Panc1 (cell line): Measurements from ENCODE around the gene CRKL. TPM values are rescaled to one million over a fixed set of nuclear protein-coding genes. Genes with fewer than 3 reads are reported as not detected.
A peak's percentile ranks its signal among the peaks of the same experiment; 100 is the strongest.

Experiments used
- ATAC-seq: fragments of 200-7000 bp; cut with Tn5 transposase; 2 replicates; pipeline ENCODE4 v1.9.1; 2020; ENCODE audit warnings: mild to moderate bottlenecking, moderate library complexity
- BruUV-seq: library from RNA; stranded (reverse); fragments of 400-500 nt; replicated peaks from 2 replicates; lab custom pipeline; 2021; lab: Mats Ljungman, UMichigan
- CTCF ChIA-PET: fragments of 300-600 bp; sonication (Branson Sonifier 250); formaldehyde crosslinking; loops from one replicate; lab custom pipeline; 2022; ENCODE audit warnings: antibody characterized with exemption; lab: Charles Lee
- POLR2A ChIA-PET: fragments of 300-600 bp; sonication (Branson Sonifier 250); formaldehyde crosslinking; loops from one replicate; lab custom pipeline; 2022; ENCODE audit warnings: antibody characterized with exemption; lab: Charles Lee
- DNase-seq: peaks from one replicate; pipeline ENCODE4 v3.0.0-alpha.2; 2010; ENCODE audit warnings: low read depth, low spot score
- H3K27ac ChIP-seq: 2 replicates; pipeline ENCODE4 v1.5.1; 2011; ENCODE audit warnings: mild to moderate bottlenecking, low read length, inconsistent platforms
- H3K27me3 ChIP-seq: fragments of 200-500 bp; sonication (Bioruptor generic); 2 replicates; pipeline ENCODE4 v1.6.0; 2014; ENCODE audit warnings: low read length, inconsistent platforms; ENCODE audit not compliant: control insufficient read depth, insufficient read depth
- H3K36me3 ChIP-seq: fragments of 200-500 bp; sonication (Bioruptor generic); 2 replicates; pipeline ENCODE4 v1.5.1; 2014; ENCODE audit warnings: inconsistent platforms, mild to moderate bottlenecking, low read length, moderate library complexity; ENCODE audit not compliant: control insufficient read depth, insufficient read depth
- H3K4me1 ChIP-seq: 2 replicates; pipeline ENCODE4 v1.5.1; 2011; ENCODE audit warnings: inconsistent platforms, mild to moderate bottlenecking, low read length, moderate library complexity; ENCODE audit not compliant: control insufficient read depth, insufficient read depth
- H3K4me3 ChIP-seq, 2 experiments: 2 replicates each; pipeline ENCODE4 v1.5.1; 2011 to 2012; ENCODE audit warnings: low read depth in 2 of 2, low read length in 2 of 2, mild to moderate bottlenecking in 2 of 2, inconsistent platforms in 1 of 2, moderate library complexity in 1 of 2
- H3K9me3 ChIP-seq: fragments of 200-500 bp; sonication (Bioruptor generic); 2 replicates; pipeline ENCODE4 v1.5.1; 2014; ENCODE audit warnings: low read depth, mild to moderate bottlenecking, inconsistent platforms, low read length, moderate library complexity; ENCODE audit not compliant: control insufficient read depth, insufficient read depth
- CTCF ChIP-seq: fragments of 450-650 bp; IDR thresholded peaks from 2 replicates; pipeline ENCODE4 v1.5.1; 2017; ENCODE audit warnings: mild to moderate bottlenecking
- POLR2AphosphoS5 ChIP-seq: IDR thresholded peaks from 2 replicates; pipeline ENCODE4 v1.6.1; 2012; ENCODE audit warnings: mild to moderate bottlenecking, low read depth, low read length, moderate library complexity
- SIN3A ChIP-seq: IDR thresholded peaks from 2 replicates; pipeline ENCODE4 v1.6.1; 2012; ENCODE audit warnings: low read depth, mild to moderate bottlenecking, low read length, moderate library complexity, borderline replicate concordance; ENCODE audit not compliant: insufficient read depth
- TCF7L2 ChIP-seq: IDR thresholded peaks from 2 replicates; pipeline ENCODE4 v1.6.1; 2011; ENCODE audit warnings: mild to moderate bottlenecking, low read depth, low read length, inconsistent platforms
- in situ Hi-C: cut with HindIII; loops from 2 replicates; pipeline ENCODE4 v1.10.0; 2016; ENCODE audit warnings: low sequenced_read_pairs, low pct_unique_long_range_greater_than_20kb
- intact Hi-C: fragments of 100-400 bp; cut with micrococcal nuclease; formaldehyde crosslinking; loops from one replicate; pipeline ENCODE4 v1.10.0; 2022; ENCODE audit not compliant: unreplicated experiment
- total RNA-seq: library from RNA; stranded (reverse); gene quantifications from one replicate; pipeline ENCODE4 v1.2.1, GENCODE V29; 2021; ENCODE audit not compliant: unreplicated experiment
- TF ChIP-seq, protein P1 (sequence below), 2 experiments: IDR thresholded peaks; 2 replicates each; pipeline ENCODE4 v1.6.1; 2011 to 2012; ENCODE audit warnings: low read depth in 2 of 2, control low read depth in 1 of 2, low read length in 1 of 2, mild to moderate bottlenecking in 1 of 2, moderate library complexity in 1 of 2; ENCODE audit not compliant: insufficient read depth in 1 of 2

Gene CRKL
- total RNA-seq, 1 experiment from 2014 or later: 59.4 TPM

- DNase-seq (no peak), ATAC-seq (no peak)
- H3K27ac ChIP-seq: no peak overlapping the region
- in situ Hi-C loops: no loop called here
- BruUV-seq: no TSS peak
- no peaks in the 10 kb centered on the region for H3K36me3 ChIP-seq
- H3K4me1 ChIP-seq: no peaks in the 10 kb centered on the region
- ChIA-PET POLR2A (no interaction called here), CTCF (no interaction called here)
- H3K4me3 ChIP-seq: no peak overlapping the region
- intact Hi-C loops: no loop called here
- H3K9me3 ChIP-seq: no peaks in the 10 kb centered on the region
- TF ChIP-seq, protein P1, sequence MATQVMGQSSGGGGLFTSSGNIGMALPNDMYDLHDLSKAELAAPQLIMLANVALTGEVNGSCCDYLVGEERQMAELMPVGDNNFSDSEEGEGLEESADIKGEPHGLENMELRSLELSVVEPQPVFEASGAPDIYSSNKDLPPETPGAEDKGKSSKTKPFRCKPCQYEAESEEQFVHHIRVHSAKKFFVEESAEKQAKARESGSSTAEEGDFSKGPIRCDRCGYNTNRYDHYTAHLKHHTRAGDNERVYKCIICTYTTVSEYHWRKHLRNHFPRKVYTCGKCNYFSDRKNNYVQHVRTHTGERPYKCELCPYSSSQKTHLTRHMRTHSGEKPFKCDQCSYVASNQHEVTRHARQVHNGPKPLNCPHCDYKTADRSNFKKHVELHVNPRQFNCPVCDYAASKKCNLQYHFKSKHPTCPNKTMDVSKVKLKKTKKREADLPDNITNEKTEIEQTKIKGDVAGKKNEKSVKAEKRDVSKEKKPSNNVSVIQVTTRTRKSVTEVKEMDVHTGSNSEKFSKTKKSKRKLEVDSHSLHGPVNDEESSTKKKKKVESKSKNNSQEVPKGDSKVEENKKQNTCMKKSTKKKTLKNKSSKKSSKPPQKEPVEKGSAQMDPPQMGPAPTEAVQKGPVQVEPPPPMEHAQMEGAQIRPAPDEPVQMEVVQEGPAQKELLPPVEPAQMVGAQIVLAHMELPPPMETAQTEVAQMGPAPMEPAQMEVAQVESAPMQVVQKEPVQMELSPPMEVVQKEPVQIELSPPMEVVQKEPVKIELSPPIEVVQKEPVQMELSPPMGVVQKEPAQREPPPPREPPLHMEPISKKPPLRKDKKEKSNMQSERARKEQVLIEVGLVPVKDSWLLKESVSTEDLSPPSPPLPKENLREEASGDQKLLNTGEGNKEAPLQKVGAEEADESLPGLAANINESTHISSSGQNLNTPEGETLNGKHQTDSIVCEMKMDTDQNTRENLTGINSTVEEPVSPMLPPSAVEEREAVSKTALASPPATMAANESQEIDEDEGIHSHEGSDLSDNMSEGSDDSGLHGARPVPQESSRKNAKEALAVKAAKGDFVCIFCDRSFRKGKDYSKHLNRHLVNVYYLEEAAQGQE (IDR thresholded peaks at IDR 0.05; ENCODE audit: insufficient read depth in 1 of 2, low read depth in 2 of 2, low read length in 1 of 2): no peak
- TF ChIP-seq TCF7L2 (no peak), SIN3A (no peak), POLR2AphosphoS5 (no peak), CTCF (no peak)
- H3K27me3 ChIP-seq: no peaks in the 10 kb centered on the region
Measured at GRCh38 chr22:20912494-20912893, 4.7 kb upstream of the CRKL start.

- no peak for DNase-seq
- H3K27ac ChIP-seq: peak overlapping the region; percentile 91
- in situ Hi-C loops (no loop called here), intact Hi-C loops (no loop called here)
- no peaks in the 10 kb centered on the region for H3K27me3 ChIP-seq
- H3K9me3 ChIP-seq: no peaks in the 10 kb centered on the region
- peaks cover 12% of the 10 kb centered on the region for H3K4me1 ChIP-seq
- ATAC-seq: no peak
- CTCF ChIA-PET: no interaction called here
- H3K36me3 ChIP-seq: peaks cover 5% of the 10 kb centered on the region
- TF ChIP-seq CTCF (no peak), POLR2AphosphoS5 (no peak), SIN3A (no peak)
- TF ChIP-seq, protein P1 (IDR thresholded peaks at IDR 0.05; ENCODE audit: insufficient read depth in 1 of 2, low read depth in 2 of 2, low read length in 1 of 2): no peak
- peak overlapping the region; percentile 80 to 89 for H3K4me3 ChIP-seq
- POLR2A ChIA-PET: interaction anchor here (0.6 kb wide), 1 partner anchor 25 kb away, joined by 5 read pairs; no protein-coding TSS in a partner anchor
- BruUV-seq: no TSS peak
Measured at GRCh38 chr22:20918663-20919218, 1.5 kb downstream of the CRKL start.
